HepG2 (cell line): ENCODE measurements around the gene CASKIN1. TPM values are rescaled to one million over a fixed set of nuclear protein-coding genes. Genes with fewer than 3 reads are reported as not detected.

ENCODE experiments used
- KDM5B ChIP-seq: sonication (generic); formaldehyde crosslinking; IDR thresholded peaks from 2 replicates; pipeline ENCODE4 v1.4.0; 2020; ENCODE audit warnings: missing genetic modification reagents, mild to moderate bottlenecking, borderline replicate concordance
- KLF16 ChIP-seq, 2 experiments: sonication (generic) in 1 of 2; formaldehyde crosslinking in 1 of 2; IDR thresholded peaks; 2 replicates each; pipeline versions ENCODE4 v1.6.1 to v1.8.0; 2016 to 2023; ENCODE audit warnings: missing genetic modification reagents in 2 of 2, missing compliant biosample characterization in 1 of 2
- NFIB ChIP-seq: sonication (generic); formaldehyde crosslinking; IDR thresholded peaks from 2 replicates; pipeline ENCODE4 v1.9.0; 2021; ENCODE audit warnings: missing genetic modification reagents, mild to moderate bottlenecking, borderline replicate concordance
- NFIC ChIP-seq: IDR thresholded peaks from 2 replicates; pipeline ENCODE4 v1.6.1; 2012; ENCODE audit warnings: mild to moderate bottlenecking, low read length, inconsistent platforms
- NR2F1 ChIP-seq, 2 experiments: fragments of 450-650 bp in 1 of 2; formaldehyde crosslinking in 1 of 2; IDR thresholded peaks; 2 replicates each; pipeline versions ENCODE4 v1.5.0 to v1.6.1; 2016 to 2020; ENCODE audit warnings: mild to moderate bottlenecking in 1 of 2, missing compliant biosample characterization in 1 of 2, missing genetic modification reagents in 1 of 2, moderate library complexity in 1 of 2
- NR2F6 ChIP-seq, 2 experiments: IDR thresholded peaks; 2 replicates each; pipeline ENCODE4 v1.6.1; 2016; ENCODE audit warnings: antibody characterized with exemption in 1 of 2, mild to moderate bottlenecking in 1 of 2
- RFX1 ChIP-seq: fragments of 450-650 bp; IDR thresholded peaks from 2 replicates; pipeline ENCODE4 v1.6.1; 2017
- SOX13 ChIP-seq, 3 experiments: fragments of 450-650 bp in 1 of 3; sonication (generic) in 1 of 3; formaldehyde crosslinking in 1 of 3; IDR thresholded peaks in 2 of 3; conservative IDR thresholded peaks in 1 of 3; 2 replicates each; pipeline versions ENCODE4 v1.5.0 to v1.6.1; 2016 to 2020; ENCODE audit warnings: antibody characterized with exemption in 1 of 3, mild to moderate bottlenecking in 1 of 3, missing compliant biosample characterization in 1 of 3, missing genetic modification reagents in 1 of 3, moderate library complexity in 1 of 3
- ZMYM2 ChIP-seq: sonication (generic); formaldehyde crosslinking; IDR thresholded peaks from 2 replicates; pipeline ENCODE4 v1.8.0; 2022; ENCODE audit warnings: mild to moderate bottlenecking, missing genetic modification reagents
- ZNF558 ChIP-seq: sonication (generic); formaldehyde crosslinking; IDR thresholded peaks from 2 replicates; pipeline ENCODE4 v1.9.0; 2022; ENCODE audit warnings: mild to moderate bottlenecking, missing genetic modification reagents, borderline replicate concordance
- ZNF703 ChIP-seq: sonication (generic); formaldehyde crosslinking; IDR thresholded peaks from 2 replicates; pipeline ENCODE4 v1.5.1; 2020; ENCODE audit warnings: missing genetic modification reagents, mild to moderate bottlenecking, moderate library complexity, borderline replicate concordance
- ZNF780A ChIP-seq: sonication (generic); formaldehyde crosslinking; IDR thresholded peaks from 2 replicates; pipeline ENCODE4 v1.8.0; 2022; ENCODE audit warnings: mild to moderate bottlenecking, missing genetic modification reagents, moderate library complexity
- polyA plus RNA-seq, 8 experiments: library from polyadenylated mRNA; depleted of rRNA in 3 of 8; stranded (reverse) in 7 of 8; unstranded in 1 of 8; fragments of >200 nt; fragmentation: Illumina TruSeq in 4 of 8; extraction: Trizol in 4 of 8; gene quantifications; 2 replicates each; pipeline versions ENCODE4 v1.2.1 to v1.2.3, GENCODE V29; 2011 to 2016; ENCODE audit warnings: low read depth in 4 of 8, missing spikeins in 1 of 8, mixed read lengths in 1 of 8; ENCODE audit not compliant: insufficient read depth in 1 of 8
- total RNA-seq, 5 experiments: library from RNA; depleted of rRNA; stranded (reverse); fragments of >200 nt; fragmentation: Illumina TruSeq; extraction: Trizol; gene quantifications; 2 replicates each; pipeline ENCODE4 v1.2.3, GENCODE V29; 2016; ENCODE audit warnings: low read depth in 1 of 5
- TF ChIP-seq, protein P1 (sequence below): sonication (generic); formaldehyde crosslinking; IDR thresholded peaks from 2 replicates; pipeline ENCODE4 v1.4.0; 2020; ENCODE audit warnings: missing genetic modification reagents, borderline replicate concordance
- TF ChIP-seq, protein P2 (sequence below): IDR thresholded peaks from 2 replicates; pipeline ENCODE4 v1.6.1; 2016; ENCODE audit warnings: missing genetic modification reagents, missing compliant biosample characterization
- TF ChIP-seq, protein P3 (sequence below): sonication (generic); formaldehyde crosslinking; IDR thresholded peaks from 2 replicates; pipeline ENCODE4 v1.9.0; 2022; ENCODE audit warnings: low read depth, missing genetic modification reagents
- TF ChIP-seq, protein P4 (sequence below): IDR thresholded peaks from 2 replicates; pipeline ENCODE4 v1.4.0; 2020; ENCODE audit warnings: mild to moderate bottlenecking, missing genetic modification reagents
- TF ChIP-seq, protein P5 (sequence below): sonication (generic); formaldehyde crosslinking; IDR thresholded peaks from 2 replicates; pipeline ENCODE4 v1.4.0; 2020; ENCODE audit warnings: mild to moderate bottlenecking, low read depth, missing genetic modification reagents

The CASKIN1 gene
- total and polyA plus RNA-seq, 2 of the 13 experiments (the other 11 are each of a cell fraction or from before 2014, with no cell fraction given): 1.2 to 2.2 TPM

DNA sequence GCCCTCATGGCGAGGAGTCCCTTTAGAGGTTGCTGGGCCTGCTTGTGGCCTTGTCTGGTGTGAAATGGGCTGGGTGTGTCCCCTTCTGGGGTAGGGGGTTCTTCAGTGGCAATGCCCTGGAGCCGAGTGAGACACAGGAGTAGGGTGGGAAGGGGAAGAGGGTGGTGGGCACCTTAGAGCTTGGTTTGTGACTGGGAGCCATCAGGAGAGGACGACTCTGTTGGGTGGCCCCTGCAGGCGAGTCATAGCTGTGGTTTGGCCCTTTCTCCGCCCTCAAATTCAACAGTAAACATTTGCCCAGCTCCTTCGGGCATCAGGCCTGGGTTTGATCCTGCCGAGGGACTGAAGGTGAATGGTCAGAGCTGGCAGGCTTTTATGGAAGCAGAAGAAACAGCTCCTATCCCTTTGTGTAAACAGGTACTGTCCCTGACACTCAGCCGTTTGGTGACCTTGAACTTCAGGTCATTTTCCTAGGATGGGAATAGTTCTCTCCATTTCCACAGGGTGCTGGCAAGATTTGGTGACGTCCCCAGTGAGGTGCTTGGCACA, 29.9 kb upstream of the CASKIN1 start (continued):
- peak; percentile 79 to 80 for TF ChIP-seq NR2F1 (CRISPR knock-in tag; IDR thresholded peaks at IDR 0.05)
- TF ChIP-seq, protein P1, sequence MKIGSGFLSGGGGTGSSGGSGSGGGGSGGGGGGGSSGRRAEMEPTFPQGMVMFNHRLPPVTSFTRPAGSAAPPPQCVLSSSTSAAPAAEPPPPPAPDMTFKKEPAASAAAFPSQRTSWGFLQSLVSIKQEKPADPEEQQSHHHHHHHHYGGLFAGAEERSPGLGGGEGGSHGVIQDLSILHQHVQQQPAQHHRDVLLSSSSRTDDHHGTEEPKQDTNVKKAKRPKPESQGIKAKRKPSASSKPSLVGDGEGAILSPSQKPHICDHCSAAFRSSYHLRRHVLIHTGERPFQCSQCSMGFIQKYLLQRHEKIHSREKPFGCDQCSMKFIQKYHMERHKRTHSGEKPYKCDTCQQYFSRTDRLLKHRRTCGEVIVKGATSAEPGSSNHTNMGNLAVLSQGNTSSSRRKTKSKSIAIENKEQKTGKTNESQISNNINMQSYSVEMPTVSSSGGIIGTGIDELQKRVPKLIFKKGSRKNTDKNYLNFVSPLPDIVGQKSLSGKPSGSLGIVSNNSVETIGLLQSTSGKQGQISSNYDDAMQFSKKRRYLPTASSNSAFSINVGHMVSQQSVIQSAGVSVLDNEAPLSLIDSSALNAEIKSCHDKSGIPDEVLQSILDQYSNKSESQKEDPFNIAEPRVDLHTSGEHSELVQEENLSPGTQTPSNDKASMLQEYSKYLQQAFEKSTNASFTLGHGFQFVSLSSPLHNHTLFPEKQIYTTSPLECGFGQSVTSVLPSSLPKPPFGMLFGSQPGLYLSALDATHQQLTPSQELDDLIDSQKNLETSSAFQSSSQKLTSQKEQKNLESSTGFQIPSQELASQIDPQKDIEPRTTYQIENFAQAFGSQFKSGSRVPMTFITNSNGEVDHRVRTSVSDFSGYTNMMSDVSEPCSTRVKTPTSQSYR (CRISPR knock-in tag): peak; percentile 33; the same call in 1 of the 2 replicates
- 0 out of 2 replicates have a peak, but pooled peaks have one; percentile 37 for TF ChIP-seq ZMYM2 (CRISPR knock-in tag)
- TF ChIP-seq, protein P2, sequence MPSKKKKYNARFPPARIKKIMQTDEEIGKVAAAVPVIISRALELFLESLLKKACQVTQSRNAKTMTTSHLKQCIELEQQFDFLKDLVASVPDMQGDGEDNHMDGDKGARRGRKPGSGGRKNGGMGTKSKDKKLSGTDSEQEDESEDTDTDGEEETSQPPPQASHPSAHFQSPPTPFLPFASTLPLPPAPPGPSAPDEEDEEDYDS (CRISPR knock-in tag): peak; percentile 54; the same call in 1 of the 2 replicates
- no peak for TF ChIP-seq KDM5B (CRISPR knock-in tag)
- TF ChIP-seq NFIB (CRISPR knock-in tag): no peak
- TF ChIP-seq ZNF558 (CRISPR knock-in tag): no peak
- TF ChIP-seq, protein P3, sequence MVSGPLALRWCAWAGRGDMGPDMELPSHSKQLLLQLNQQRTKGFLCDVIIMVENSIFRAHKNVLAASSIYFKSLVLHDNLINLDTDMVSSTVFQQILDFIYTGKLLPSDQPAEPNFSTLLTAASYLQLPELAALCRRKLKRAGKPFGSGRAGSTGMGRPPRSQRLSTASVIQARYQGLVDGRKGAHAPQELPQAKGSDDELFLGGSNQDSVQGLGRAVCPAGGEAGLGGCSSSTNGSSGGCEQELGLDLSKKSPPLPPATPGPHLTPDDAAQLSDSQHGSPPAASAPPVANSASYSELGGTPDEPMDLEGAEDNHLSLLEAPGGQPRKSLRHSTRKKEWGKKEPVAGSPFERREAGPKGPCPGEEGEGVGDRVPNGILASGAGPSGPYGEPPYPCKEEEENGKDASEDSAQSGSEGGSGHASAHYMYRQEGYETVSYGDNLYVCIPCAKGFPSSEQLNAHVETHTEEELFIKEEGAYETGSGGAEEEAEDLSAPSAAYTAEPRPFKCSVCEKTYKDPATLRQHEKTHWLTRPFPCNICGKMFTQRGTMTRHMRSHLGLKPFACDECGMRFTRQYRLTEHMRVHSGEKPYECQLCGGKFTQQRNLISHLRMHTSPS (CRISPR knock-in tag): peak; percentile 88
- 0 out of 2 replicates have a peak, but pooled peaks have one; percentile 66 for TF ChIP-seq ZNF780A
- TF ChIP-seq, protein P4, sequence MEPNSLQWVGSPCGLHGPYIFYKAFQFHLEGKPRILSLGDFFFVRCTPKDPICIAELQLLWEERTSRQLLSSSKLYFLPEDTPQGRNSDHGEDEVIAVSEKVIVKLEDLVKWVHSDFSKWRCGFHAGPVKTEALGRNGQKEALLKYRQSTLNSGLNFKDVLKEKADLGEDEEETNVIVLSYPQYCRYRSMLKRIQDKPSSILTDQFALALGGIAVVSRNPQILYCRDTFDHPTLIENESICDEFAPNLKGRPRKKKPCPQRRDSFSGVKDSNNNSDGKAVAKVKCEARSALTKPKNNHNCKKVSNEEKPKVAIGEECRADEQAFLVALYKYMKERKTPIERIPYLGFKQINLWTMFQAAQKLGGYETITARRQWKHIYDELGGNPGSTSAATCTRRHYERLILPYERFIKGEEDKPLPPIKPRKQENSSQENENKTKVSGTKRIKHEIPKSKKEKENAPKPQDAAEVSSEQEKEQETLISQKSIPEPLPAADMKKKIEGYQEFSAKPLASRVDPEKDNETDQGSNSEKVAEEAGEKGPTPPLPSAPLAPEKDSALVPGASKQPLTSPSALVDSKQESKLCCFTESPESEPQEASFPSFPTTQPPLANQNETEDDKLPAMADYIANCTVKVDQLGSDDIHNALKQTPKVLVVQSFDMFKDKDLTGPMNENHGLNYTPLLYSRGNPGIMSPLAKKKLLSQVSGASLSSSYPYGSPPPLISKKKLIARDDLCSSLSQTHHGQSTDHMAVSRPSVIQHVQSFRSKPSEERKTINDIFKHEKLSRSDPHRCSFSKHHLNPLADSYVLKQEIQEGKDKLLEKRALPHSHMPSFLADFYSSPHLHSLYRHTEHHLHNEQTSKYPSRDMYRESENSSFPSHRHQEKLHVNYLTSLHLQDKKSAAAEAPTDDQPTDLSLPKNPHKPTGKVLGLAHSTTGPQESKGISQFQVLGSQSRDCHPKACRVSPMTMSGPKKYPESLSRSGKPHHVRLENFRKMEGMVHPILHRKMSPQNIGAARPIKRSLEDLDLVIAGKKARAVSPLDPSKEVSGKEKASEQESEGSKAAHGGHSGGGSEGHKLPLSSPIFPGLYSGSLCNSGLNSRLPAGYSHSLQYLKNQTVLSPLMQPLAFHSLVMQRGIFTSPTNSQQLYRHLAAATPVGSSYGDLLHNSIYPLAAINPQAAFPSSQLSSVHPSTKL (CRISPR knock-in tag): peak; percentile 83
- TF ChIP-seq SOX13 (IDR thresholded peaks at IDR 0.05): no peak
- TF ChIP-seq SOX13 (CRISPR knock-in tag; conservative IDR thresholded peaks at IDR 0.05 in 1 of 2, IDR thresholded peaks at IDR 0.05 in 1 of 2): peak in 1 of 2 experiments; percentile 61; a peak in 2 of 4 replicates
- TF ChIP-seq KLF16 (CRISPR knock-in tag; IDR thresholded peaks at IDR 0.05): peak in 1 of 2 experiments; percentile 29; a peak in 1 of 4 replicates
- no peak for TF ChIP-seq NFIC
- TF ChIP-seq, protein P5, sequence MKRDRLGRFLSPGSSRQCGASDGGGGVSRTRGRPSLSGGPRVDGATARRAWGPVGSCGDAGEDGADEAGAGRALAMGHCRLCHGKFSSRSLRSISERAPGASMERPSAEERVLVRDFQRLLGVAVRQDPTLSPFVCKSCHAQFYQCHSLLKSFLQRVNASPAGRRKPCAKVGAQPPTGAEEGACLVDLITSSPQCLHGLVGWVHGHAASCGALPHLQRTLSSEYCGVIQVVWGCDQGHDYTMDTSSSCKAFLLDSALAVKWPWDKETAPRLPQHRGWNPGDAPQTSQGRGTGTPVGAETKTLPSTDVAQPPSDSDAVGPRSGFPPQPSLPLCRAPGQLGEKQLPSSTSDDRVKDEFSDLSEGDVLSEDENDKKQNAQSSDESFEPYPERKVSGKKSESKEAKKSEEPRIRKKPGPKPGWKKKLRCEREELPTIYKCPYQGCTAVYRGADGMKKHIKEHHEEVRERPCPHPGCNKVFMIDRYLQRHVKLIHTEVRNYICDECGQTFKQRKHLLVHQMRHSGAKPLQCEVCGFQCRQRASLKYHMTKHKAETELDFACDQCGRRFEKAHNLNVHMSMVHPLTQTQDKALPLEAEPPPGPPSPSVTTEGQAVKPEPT: no peak
- no peak for TF ChIP-seq ZNF703 (CRISPR knock-in tag)
- TF ChIP-seq RFX1: no peak
- peak; percentile 81 for TF ChIP-seq NR2F6 (IDR thresholded peaks at IDR 0.05)
- peak; percentile 83 for TF ChIP-seq NR2F6 (CRISPR knock-in tag; IDR thresholded peaks at IDR 0.05)
